Central memory CD8-positive, alpha-beta T cell (primary cell): ENCODE data around the gene RPL37A.

ENCODE experiments used
- ATAC-seq: fragments of 150-1000 bp; cut with Tn5 transposase; replicated peaks from 2 replicates; pipeline ENCODE4 v1.10.0; 2022; ENCODE audit warnings: mild to moderate bottlenecking, moderate FRiP score, moderate number of reproducible peaks; ENCODE audit not compliant: poor library complexity, severe bottlenecking; ENCODE audit errors: extremely low read depth
- DNase-seq, 2 donors: peaks; one replicate each; pipeline ENCODE4 v3.0.0; 2021; ENCODE audit warnings: low spot score in 2 of 2
- H3K27ac Mint-ChIP-seq: one replicate; pipeline ENCODE4 v1.8.0; 2022; ENCODE audit warnings: low read depth, mild to moderate bottlenecking, moderate library complexity, mixed read lengths
- H3K27me3 Mint-ChIP-seq: one replicate; pipeline ENCODE4 v1.8.0; 2022; ENCODE audit warnings: mixed read lengths
- H3K36me3 Mint-ChIP-seq: one replicate; pipeline ENCODE4 v1.8.0; 2022; ENCODE audit warnings: mild to moderate bottlenecking, moderate library complexity, mixed read lengths; ENCODE audit not compliant: insufficient read depth
- H3K4me1 Mint-ChIP-seq: one replicate; pipeline ENCODE4 v1.8.0; 2022; ENCODE audit warnings: mixed read lengths
- H3K4me3 Mint-ChIP-seq: one replicate; pipeline ENCODE4 v1.8.0; 2022; ENCODE audit warnings: mild to moderate bottlenecking, moderate library complexity, mixed read lengths
- H3K9me3 Mint-ChIP-seq: one replicate; pipeline ENCODE4 v1.8.0; 2022; ENCODE audit warnings: mixed read lengths

RPL37A gene

GRCh38 chr2:216477283-216478035, 21.2 kb upstream of the RPL37A start:
- no peaks in the 10 kb centered on the region for H3K9me3 Mint-ChIP-seq
- no peaks in the 10 kb centered on the region for H3K27me3 Mint-ChIP-seq
- H3K4me3 Mint-ChIP-seq, result no peak overlapping the region
- no peak overlapping the region for H3K27ac Mint-ChIP-seq
- no peaks in the 10 kb centered on the region for H3K4me1 Mint-ChIP-seq
- ATAC-seq, result no peak
- H3K36me3 Mint-ChIP-seq, result peaks cover 30% of the 10 kb centered on the region
- no peak for DNase-seq

- Mint-ChIP-seq H3K4me1 (no peaks in the 10 kb centered on the region), H3K36me3 (peaks cover 30% of the 10 kb centered on the region), H3K27ac (no peak overlapping the region), H3K4me3 (no peak overlapping the region), H3K27me3 (no peaks in the 10 kb centered on the region), H3K9me3 (no peaks in the 10 kb centered on the region)
- ATAC-seq (no peak), DNase-seq (no peak)
Measured at GRCh38 chr2:216478151-216478550, 20.5 kb upstream of the RPL37A start.

GRCh38 chr2:216478791-216479190, 19.9 kb upstream of the RPL37A start:
- H3K4me3 Mint-ChIP-seq, result no peak overlapping the region
- peaks cover 33% of the 10 kb centered on the region for H3K36me3 Mint-ChIP-seq
- no peak overlapping the region for H3K27ac Mint-ChIP-seq
- ATAC-seq (no peak), DNase-seq (no peak)
- H3K27me3 Mint-ChIP-seq, result no peaks in the 10 kb centered on the region
- H3K9me3 Mint-ChIP-seq, result no peaks in the 10 kb centered on the region
- H3K4me1 Mint-ChIP-seq, result no peaks in the 10 kb centered on the region

GRCh38 chr2:216480221-216480620, 18.4 kb upstream of the RPL37A start:
- DNase-seq (no peak), ATAC-seq (no peak)
- Mint-ChIP-seq H3K4me1 (no peaks in the 10 kb centered on the region), H3K27ac (no peak overlapping the region), H3K27me3 (no peaks in the 10 kb centered on the region), H3K9me3 (no peaks in the 10 kb centered on the region), H3K36me3 (peaks cover 30% of the 10 kb centered on the region), H3K4me3 (no peak overlapping the region)

GRCh38 chr2:216482640-216483039, 16.0 kb upstream of the RPL37A start:
- Mint-ChIP-seq H3K4me3 (no peak overlapping the region), H3K27ac (no peak overlapping the region), H3K27me3 (no peaks in the 10 kb centered on the region), H3K9me3 (no peaks in the 10 kb centered on the region), H3K4me1 (no peaks in the 10 kb centered on the region), H3K36me3 (peaks cover 20% of the 10 kb centered on the region)
- no peak for ATAC-seq
- no peak for DNase-seq

- DNase-seq (no peak), ATAC-seq (no peak)
- Mint-ChIP-seq H3K4me1 (no peaks in the 10 kb centered on the region), H3K27ac (no peak overlapping the region), H3K36me3 (peaks cover 10% of the 10 kb centered on the region), H3K4me3 (no peak overlapping the region), H3K27me3 (no peaks in the 10 kb centered on the region), H3K9me3 (no peaks in the 10 kb centered on the region)
Measured at GRCh38 chr2:216485237-216485636, 13.4 kb upstream of the RPL37A start.

- H3K36me3 Mint-ChIP-seq, result peaks cover 10% of the 10 kb centered on the region
- no peaks in the 10 kb centered on the region for H3K9me3 Mint-ChIP-seq
- no peaks in the 10 kb centered on the region for H3K4me1 Mint-ChIP-seq
- H3K27ac Mint-ChIP-seq, result no peak overlapping the region
- ATAC-seq (no peak), DNase-seq (no peak)
- H3K27me3 Mint-ChIP-seq, result no peaks in the 10 kb centered on the region
- H3K4me3 Mint-ChIP-seq, result no peak overlapping the region
Measured at GRCh38 chr2:216485745-216486144, 12.9 kb upstream of the RPL37A start.

GRCh38 chr2:216486271-216486670, 12.4 kb upstream of the RPL37A start:
- no peaks in the 10 kb centered on the region for H3K27me3 Mint-ChIP-seq
- H3K36me3 Mint-ChIP-seq, result peaks cover 8% of the 10 kb centered on the region
- H3K27ac Mint-ChIP-seq, result no peak overlapping the region
- no peaks in the 10 kb centered on the region for H3K4me1 Mint-ChIP-seq
- ATAC-seq (no peak), DNase-seq (no peak)
- no peak overlapping the region for H3K4me3 Mint-ChIP-seq
- H3K9me3 Mint-ChIP-seq, result no peaks in the 10 kb centered on the region

- H3K27me3 Mint-ChIP-seq, result no peaks in the 10 kb centered on the region
- no peak for DNase-seq
- no peak overlapping the region for H3K4me3 Mint-ChIP-seq
- ATAC-seq, result no peak
- H3K27ac Mint-ChIP-seq, result no peak overlapping the region
- H3K4me1 Mint-ChIP-seq, result no peaks in the 10 kb centered on the region
- H3K9me3 Mint-ChIP-seq, result no peaks in the 10 kb centered on the region
- peaks cover 8% of the 10 kb centered on the region for H3K36me3 Mint-ChIP-seq
Measured at GRCh38 chr2:216486708-216487107, 11.9 kb upstream of the RPL37A start.

- Mint-ChIP-seq H3K27me3 (no peaks in the 10 kb centered on the region), H3K4me3 (no peak overlapping the region), H3K36me3 (no peaks in the 10 kb centered on the region), H3K4me1 (no peaks in the 10 kb centered on the region), H3K27ac (no peak overlapping the region), H3K9me3 (no peaks in the 10 kb centered on the region)
- no peak for ATAC-seq
- DNase-seq, result no peak
Measured at GRCh38 chr2:216490061-216490460, 8.6 kb upstream of the RPL37A start.

- Mint-ChIP-seq H3K9me3 (no peaks in the 10 kb centered on the region), H3K4me3 (no peak overlapping the region), H3K27me3 (no peaks in the 10 kb centered on the region), H3K36me3 (no peaks in the 10 kb centered on the region), H3K4me1 (no peaks in the 10 kb centered on the region), H3K27ac (no peak overlapping the region)
- ATAC-seq (no peak), DNase-seq (no peak)
Measured at GRCh38 chr2:216491793-216492596, 6.6 kb upstream of the RPL37A start.

- Mint-ChIP-seq H3K36me3 (no peaks in the 10 kb centered on the region), H3K9me3 (no peaks in the 10 kb centered on the region), H3K4me3 (no peak overlapping the region), H3K27ac (no peak overlapping the region), H3K27me3 (no peaks in the 10 kb centered on the region), H3K4me1 (peaks cover 5% of the 10 kb centered on the region)
- DNase-seq (no peak), ATAC-seq (no peak)
Measured at GRCh38 chr2:216492597-216493333, 5.9 kb upstream of the RPL37A start.

GRCh38 chr2:216493334-216493685, 5.3 kb upstream of the RPL37A start:
- Mint-ChIP-seq H3K4me3 (no peak overlapping the region), H3K27me3 (no peaks in the 10 kb centered on the region), H3K27ac (no peak overlapping the region), H3K4me1 (peaks cover 8% of the 10 kb centered on the region), H3K9me3 (no peaks in the 10 kb centered on the region), H3K36me3 (peaks cover under 1% of the 10 kb centered on the region)
- no peak for ATAC-seq
- no peak for DNase-seq
